Non-pigmented ciliary epithelial cell (primary cell): ENCODE data around the gene TM4SF1.
"Not testable (repeated sequence)": the region's sequence is repeated elsewhere in the genome, so short reads cannot be mapped to it uniquely, and the experiment has no call there.

Experiments
- DNase-seq: peaks from one replicate; pipeline ENCODE4 v3.0.0-alpha.2; 2010; ENCODE audit warnings: low read depth

Gene TM4SF1

GRCh38 chr3:149342413-149343380 lies 34.8 kb downstream of the TM4SF1 start:
- peak; percentile 76 for DNase-seq

GRCh38 chr3:149340310-149340933 lies 37.0 kb downstream of the TM4SF1 start:
- no peak for DNase-seq

GRCh38 chr3:149339931-149340309 lies 37.5 kb downstream of the TM4SF1 start:
- peak; percentile 97 for DNase-seq

GRCh38 chr3:149337486-149337885 lies 40.0 kb downstream of the TM4SF1 start:
- not testable (repeated sequence) for DNase-seq

GRCh38 chr3:149336925-149337324 lies 40.5 kb downstream of the TM4SF1 start:
- DNase-seq, result no peak

- DNase-seq, result no peak
These were observed 44.1 kb downstream of the TM4SF1 start, which contains the start of gene TM4SF18 for GRCh38 chr3:149333176-149333859. Gene TM4SF18 (minus strand): TSS chr3:149333636. CDS start chr3:149333382, 254 bp downstream.

GRCh38 chr3:149332771-149333170 lies 44.7 kb downstream of the TM4SF1 start:
- DNase-seq, result no peak

GRCh38 chr3:149332227-149332765 lies 45.2 kb downstream of the TM4SF1 start:
- no peak for DNase-seq

- no peak for DNase-seq
These were observed 46.1 kb downstream of the TM4SF1 start for GRCh38 chr3:149331396-149331795.

- DNase-seq, result no peak
These were observed 46.7 kb downstream of the TM4SF1 start for GRCh38 chr3:149330609-149331331.

GRCh38 chr3:149327156-149327555 lies 50.3 kb downstream of the TM4SF1 start:
- no peak for DNase-seq

- DNase-seq, result no peak
These were observed 51.9 kb downstream of the TM4SF1 start for GRCh38 chr3:149325581-149325980.

- DNase-seq, result no peak
These were observed 53.1 kb downstream of the TM4SF1 start for GRCh38 chr3:149324332-149324731.

- DNase-seq, result no peak
These were observed 55.8 kb downstream of the TM4SF1 start for GRCh38 chr3:149321640-149322039.

GRCh38 chr3:149321136-149321535 lies 56.3 kb downstream of the TM4SF1 start:
- DNase-seq, result no peak

- no peak for DNase-seq
These were observed 57.7 kb downstream of the TM4SF1 start for GRCh38 chr3:149319750-149320149.
